GM21737 (cell line): ENCODE results near the gene UNG.
A peak's percentile ranks its signal among the peaks of the same experiment; 100 is the strongest.

Source experiments
- ATAC-seq: cut with Tn5 transposase; IDR thresholded peaks from one replicate; pipeline ENCODE4 v1.9.1; 2021; ENCODE audit warnings: mild to moderate bottlenecking, moderate library complexity; ENCODE audit not compliant: unreplicated experiment

Gene UNG

DNA sequence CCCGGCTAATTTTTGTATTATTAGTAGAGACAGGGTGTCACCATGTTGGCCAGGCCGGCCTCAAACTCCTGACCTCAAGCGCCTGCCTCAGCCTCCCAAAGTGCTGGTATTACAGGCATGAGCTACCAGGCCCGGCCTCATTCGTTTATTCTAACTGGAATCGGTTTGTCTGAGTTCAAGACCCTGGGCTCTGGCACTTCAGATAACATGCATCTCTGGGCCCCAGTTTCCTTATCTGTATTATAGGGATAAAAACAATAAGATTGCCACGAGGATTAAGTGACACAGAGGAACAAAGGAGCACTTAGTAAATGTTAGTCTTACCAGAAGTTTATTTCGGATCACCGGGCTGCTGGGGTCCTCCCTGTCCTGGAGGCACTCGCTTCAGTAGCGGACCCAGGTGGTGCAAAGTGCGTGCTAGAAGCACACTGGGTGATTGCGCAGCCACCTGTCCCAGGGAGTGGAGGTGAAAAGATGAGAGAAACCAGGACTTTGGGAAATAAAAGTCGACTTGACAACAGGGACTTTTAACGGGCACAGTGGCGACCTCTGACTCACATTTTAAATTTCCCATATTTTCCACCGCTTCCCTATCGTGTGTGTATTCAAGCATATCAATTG, 56.5 kb downstream of the UNG start:
- ATAC-seq, result no peak

DNA sequence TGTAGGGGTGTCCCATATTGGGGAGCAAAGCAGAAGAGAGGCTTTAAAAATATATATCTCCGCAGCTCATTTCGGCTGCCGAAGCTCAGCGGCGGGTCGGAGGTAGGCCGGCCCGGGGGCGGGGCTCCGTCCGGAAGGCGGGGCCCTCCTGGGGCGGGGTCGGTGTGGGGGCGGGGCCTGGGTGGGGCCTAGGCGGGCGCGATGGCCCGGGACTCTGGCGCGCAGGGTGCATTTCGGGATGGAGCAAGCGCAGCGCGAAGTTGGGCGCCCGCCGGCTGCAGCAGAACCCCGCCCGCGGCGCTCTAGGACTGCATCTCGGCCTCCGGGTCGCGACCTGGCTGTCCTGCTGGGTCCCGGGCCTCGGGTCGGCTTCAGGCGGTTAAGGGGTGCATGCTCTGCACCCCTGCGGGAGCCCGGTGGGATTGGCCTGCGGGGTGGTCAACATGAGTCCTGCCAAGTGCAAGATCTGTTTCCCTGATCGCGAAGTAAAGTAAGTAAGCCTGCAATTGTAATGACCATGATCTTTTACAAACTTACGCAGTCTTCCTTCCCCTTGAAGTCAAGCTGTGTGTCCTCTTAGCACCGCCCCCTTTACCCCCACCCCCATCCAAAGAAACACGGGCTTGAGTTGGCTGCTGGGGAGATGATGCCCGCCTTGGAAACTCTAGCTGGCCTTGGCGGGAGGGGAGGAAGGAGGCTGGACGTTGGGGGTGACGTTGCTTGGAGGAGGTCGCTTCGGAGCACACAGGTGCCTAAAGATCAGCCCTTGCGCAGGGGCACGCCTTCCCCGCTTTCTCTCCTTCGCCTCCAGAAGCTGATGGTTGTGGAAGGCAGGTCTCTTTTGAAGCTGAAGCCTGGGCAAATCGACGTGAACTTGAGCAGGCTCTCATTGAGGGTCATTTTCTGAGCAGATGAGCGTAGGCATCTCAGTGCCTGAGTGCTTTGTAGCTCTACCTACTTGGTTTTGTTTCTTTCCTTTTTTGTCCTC, 57.3 kb downstream of the UNG start:
- peak; percentile 86 for ATAC-seq

DNA sequence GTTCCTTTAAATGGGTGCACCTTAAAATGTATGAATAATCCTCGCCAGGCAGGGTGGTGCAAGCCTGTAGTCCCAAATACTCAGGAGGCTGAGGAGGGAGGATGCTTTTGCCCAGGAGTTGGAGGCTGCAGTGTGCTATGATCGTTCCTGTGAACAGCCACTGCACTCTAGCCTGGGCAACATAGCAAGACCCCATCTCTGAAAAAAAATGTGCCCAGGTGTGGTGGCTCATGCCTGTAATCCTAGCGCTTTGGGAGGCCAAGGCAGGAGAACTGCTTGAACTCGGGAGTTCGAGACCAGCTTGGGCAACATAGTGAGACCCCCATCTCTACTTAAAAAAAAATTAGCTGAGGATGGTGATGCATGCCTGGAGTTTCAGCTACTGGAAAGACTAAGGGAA, 58.6 kb downstream of the UNG start:
- no peak for ATAC-seq

DNA sequence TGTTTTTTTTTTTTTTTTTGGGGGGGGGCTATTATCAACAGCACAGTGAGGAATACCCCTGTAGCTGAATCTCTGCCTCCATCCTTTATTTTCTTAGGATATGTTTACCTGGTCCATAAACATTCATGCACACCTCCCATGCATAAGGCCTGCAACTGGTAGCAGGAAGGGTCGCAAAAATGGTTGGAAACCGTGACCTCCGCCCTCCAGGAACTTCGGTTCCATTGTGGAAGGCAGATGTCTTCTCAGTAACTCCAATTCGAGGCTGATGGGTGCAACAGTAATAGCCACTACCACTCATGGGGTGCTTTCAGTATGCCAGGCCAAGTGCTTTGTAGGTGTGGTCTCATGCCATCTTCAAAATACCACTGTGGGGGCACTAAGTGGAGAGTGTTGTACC, 59.2 kb downstream of the UNG start:
- no peak for ATAC-seq

DNA sequence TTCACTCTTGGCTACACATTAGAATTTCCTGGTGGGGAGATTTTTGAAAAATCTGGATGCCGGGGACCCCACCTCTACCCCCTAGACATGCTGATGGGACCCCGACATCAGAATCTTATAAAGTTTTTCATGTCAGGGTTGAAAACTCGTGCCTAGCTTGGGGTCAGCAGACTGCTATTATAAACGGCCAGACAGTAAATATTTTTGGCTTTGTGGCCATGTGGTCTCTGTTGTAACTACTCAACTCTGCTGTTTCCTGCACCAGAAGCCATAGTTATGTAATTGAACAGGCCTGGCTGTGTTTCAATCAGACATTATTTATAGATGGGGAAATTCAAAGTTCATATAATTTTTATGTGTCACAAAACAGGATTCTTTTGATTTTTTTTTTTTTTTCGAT, 60.6 kb downstream of the UNG start:
- no peak for ATAC-seq

DNA sequence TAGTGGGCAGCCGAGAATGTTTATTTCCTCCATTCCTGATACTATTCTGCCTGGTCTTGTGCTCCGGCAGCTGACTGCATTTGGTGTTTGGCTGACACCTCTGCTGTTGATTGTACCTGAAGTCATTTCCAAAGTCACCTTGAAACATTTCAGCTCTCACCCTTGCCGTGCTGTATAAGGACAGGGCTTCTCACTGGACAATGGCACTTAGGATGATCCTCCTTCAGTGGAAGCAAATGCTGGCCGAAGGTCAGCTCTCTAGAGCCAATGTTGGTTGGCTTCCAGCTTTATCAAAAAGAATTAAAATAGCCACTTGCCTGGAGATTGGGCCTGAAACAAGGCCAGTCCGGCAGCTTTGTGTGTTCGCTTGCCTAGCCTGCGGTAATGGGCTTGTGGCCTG, 63.0 kb downstream of the UNG start:
- ATAC-seq, result no peak
